ENCODE results near the gene OR5D14.

The OR5D14 gene

GRCh38 chr11:55795256-55795655 lies at the start of gene OR5D14:
OR5D14 (plus strand) TSS chr11:55795556; CDS start chr11:55795556, 0 bp downstream.
- no peak for DNase-seq

DNA sequence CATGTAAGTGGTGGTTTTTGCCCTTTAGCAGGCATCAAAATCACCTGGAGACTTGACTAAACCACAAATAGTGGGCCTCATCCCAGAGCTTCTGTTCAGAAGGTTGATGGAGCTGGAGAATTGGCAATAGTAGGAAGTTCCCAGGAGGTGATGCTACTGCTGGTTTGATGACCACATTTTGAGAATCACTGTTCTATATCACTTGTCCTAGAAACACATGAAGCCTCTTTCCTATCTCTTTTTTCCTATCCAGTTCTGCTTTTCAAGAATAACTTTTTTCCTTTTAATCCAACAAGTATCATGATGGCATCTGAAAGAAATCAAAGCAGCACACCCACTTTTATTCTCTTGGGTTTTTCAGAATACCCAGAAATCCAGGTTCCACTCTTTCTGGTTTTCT lies 22.2 kb upstream of the OR5D14 start, which contains the start of gene OR5D13:
OR5D13 (plus strand) TSS at position 301 of the 400 bp plus-strand sequence; CDS start at position 301, 0 bp downstream.
- no peak for DNase-seq

DNA sequence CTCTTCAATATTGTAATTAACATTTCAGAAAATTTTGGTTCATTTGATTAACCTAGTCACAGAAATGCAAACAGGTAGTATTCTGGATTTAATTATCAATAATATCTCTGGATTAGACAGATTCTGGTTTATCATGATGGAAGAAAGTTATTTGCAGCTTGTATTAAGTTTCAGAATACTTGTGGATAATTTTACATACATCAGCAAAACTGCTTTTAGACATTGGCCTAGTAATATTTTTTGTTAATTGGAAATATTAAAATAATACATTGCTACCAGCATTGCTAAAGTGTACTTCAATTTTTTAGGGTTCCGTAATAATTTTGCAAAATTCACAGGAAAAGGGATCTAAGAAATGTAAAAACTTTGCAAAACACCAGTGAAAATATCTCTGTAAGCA lies 3.8 kb upstream of the OR5D14 start:
- no peak for DNase-seq

GRCh38 chr11:55793321-55793720 lies 2.0 kb upstream of the OR5D14 start:
- DNase-seq = no peak

- no peak for DNase-seq
Observed at GRCh38 chr11:55806248-55806647, 10.9 kb downstream of the OR5D14 start.

DNA sequence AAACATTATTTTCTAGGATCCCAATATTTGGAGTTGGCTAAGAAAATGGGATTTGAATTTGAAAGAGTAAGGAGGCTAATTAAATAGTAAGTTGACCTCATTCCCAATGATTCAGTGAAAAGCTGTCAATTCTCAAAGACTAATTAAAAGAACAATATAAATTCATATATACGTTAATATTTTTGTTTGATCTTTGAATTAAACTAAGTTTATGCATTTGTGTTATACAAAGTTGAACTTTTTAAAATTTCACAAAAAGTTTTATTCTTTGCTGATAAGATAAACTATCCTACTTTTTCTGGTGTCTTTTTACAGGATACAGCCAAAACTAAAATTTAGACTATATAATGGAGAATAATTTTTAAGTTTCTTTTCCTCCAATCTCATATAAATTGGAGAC lies 15.7 kb downstream of the OR5D14 start, which contains the start of gene OR5L1:
OR5L1 (plus strand) TSS at position 301 of the 400 bp plus-strand sequence. CDS start 100 bp downstream, outside the sequence.
- DNase-seq = no peak

GRCh38 chr11:55819330-55819729 lies 24.0 kb downstream of the OR5D14 start, which contains the start of gene OR5D18:
OR5D18 (plus strand) TSS chr11:55819630; CDS start chr11:55819630, 0 bp downstream.
- no peak for DNase-seq

- no peak for DNase-seq
Observed at GRCh38 chr11:55826919-55827318, 31.6 kb downstream of the OR5D14 start, which contains the start of gene OR5L2. OR5L2 (plus strand) TSS chr11:55827219; CDS start chr11:55827219, 0 bp downstream.

- DNase-seq = no peak
Observed at GRCh38 chr11:55838452-55838851, 43.1 kb downstream of the OR5D14 start, which contains the start of gene OR5D16. OR5D16 (plus strand) TSS chr11:55838752; CDS start chr11:55838752, 0 bp downstream.

All from NCI-H774 (cell line).